ENCODE data around the gene ADGRV1.

GRCh38 chr5:90912476-90912875 lies 353.9 kb downstream of the ADGRV1 start:
- no peak for TF ChIP-seq CTCF (IDR thresholded peaks at IDR 0.05)
- no peak for TF ChIP-seq ZFX (IDR thresholded peaks at IDR 0.05; ENCODE audit: borderline replicate concordance)

Measured in 22Rv1 (cell line).